Testis (tissue), 2 donors: ENCODE results near the gene PARP4.
"Not testable (repeated sequence)": the region's sequence is repeated elsewhere in the genome, so short reads cannot be mapped to it uniquely, and the experiment has no call there.

Experiments used
- POLR2A ChIP-seq: fragments of 450-650 bp; IDR thresholded peaks from one replicate; pipeline ENCODE4 v1.6.1; 2017; ENCODE audit warnings: antibody characterized with exemption, mild to moderate bottlenecking, moderate library complexity
- TF ChIP-seq, protein P1 (sequence below), 3 experiments: fragments of 450-650 bp in 2 of 3; fragments of 200-600 bp in 1 of 3; sonication (generic) in 1 of 3; IDR thresholded peaks; one replicate each; pipeline ENCODE4 v1.5.1; 2016 to 2019; ENCODE audit warnings: antibody characterized with exemption in 3 of 3, mild to moderate bottlenecking in 2 of 3, moderate library complexity in 1 of 3

DNA sequence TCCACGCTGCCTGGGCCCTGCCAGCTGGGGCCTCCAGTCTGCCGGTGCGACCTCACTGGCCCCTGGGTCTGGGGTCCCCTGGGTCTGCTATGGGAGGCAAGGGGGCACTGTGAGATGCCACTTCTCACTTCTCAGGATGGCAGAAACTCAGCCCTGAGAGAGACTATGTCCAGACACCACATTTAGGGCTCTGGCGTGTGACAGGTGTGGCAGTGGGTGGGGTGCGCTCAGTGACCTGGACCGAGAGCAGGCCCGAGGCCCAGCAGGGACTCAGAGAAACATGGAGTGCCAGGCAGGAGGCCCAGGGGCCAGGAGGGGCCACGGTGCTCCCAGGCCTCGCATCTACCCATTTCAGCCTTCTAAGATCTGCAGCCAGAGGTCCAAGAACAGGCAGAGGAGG is 121.8 kb downstream of the PARP4 start:
- TF ChIP-seq, protein P1, sequence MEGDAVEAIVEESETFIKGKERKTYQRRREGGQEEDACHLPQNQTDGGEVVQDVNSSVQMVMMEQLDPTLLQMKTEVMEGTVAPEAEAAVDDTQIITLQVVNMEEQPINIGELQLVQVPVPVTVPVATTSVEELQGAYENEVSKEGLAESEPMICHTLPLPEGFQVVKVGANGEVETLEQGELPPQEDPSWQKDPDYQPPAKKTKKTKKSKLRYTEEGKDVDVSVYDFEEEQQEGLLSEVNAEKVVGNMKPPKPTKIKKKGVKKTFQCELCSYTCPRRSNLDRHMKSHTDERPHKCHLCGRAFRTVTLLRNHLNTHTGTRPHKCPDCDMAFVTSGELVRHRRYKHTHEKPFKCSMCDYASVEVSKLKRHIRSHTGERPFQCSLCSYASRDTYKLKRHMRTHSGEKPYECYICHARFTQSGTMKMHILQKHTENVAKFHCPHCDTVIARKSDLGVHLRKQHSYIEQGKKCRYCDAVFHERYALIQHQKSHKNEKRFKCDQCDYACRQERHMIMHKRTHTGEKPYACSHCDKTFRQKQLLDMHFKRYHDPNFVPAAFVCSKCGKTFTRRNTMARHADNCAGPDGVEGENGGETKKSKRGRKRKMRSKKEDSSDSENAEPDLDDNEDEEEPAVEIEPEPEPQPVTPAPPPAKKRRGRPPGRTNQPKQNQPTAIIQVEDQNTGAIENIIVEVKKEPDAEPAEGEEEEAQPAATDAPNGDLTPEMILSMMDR (IDR thresholded peaks at IDR 0.05), result not testable (repeated sequence)
- TF ChIP-seq POLR2A, result not testable (repeated sequence)
